Measurements from ENCODE around the gene TMEM175.

DNA sequence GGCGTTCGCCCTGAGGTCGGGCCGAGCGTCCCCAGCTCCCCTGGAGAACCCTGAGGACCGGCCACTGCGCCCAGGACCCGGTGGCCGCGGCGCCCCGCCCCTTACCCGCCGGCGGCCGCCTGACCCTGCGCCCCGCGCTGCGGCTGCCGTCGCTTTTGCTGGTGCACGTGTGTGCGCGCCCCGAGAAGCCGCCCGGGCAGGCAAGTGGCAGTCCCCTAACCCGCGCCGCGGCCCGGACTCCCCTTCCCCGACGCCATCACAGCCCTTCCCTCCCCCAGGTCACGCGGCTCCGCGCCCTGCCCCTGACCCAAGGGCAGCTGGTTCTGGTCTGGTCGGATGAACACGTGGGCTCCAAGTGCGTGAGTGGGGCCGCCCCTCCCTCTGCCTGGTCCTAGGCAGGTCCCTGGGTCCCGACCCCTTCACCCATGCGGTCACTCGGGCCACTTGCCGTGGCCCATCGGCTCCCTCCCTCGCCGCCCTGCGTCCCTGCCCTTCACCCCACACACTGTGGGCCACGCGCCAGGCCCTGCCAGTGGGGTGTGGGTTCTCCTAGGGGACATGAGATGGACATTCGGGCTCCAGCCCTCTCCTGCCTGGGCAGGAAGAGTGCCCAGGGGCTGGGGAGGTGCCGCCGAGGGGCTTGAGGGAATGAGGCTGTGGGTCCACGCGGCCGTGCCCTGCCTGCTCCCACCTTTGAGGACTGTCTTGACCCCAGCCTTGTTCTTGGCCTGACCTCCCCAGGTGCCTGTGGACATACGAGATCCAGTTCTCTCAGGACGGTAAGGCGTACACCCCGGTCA, 71.2 kb downstream of the TMEM175 start:
- TF ChIP-seq EZH2 (IDR thresholded peaks at IDR 0.05; ENCODE audit: low read depth) = no peak
- TF ChIP-seq, protein P1, sequence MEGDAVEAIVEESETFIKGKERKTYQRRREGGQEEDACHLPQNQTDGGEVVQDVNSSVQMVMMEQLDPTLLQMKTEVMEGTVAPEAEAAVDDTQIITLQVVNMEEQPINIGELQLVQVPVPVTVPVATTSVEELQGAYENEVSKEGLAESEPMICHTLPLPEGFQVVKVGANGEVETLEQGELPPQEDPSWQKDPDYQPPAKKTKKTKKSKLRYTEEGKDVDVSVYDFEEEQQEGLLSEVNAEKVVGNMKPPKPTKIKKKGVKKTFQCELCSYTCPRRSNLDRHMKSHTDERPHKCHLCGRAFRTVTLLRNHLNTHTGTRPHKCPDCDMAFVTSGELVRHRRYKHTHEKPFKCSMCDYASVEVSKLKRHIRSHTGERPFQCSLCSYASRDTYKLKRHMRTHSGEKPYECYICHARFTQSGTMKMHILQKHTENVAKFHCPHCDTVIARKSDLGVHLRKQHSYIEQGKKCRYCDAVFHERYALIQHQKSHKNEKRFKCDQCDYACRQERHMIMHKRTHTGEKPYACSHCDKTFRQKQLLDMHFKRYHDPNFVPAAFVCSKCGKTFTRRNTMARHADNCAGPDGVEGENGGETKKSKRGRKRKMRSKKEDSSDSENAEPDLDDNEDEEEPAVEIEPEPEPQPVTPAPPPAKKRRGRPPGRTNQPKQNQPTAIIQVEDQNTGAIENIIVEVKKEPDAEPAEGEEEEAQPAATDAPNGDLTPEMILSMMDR (conservative IDR thresholded peaks at IDR 0.05) = no peak
